IMR-90 (cell line): ENCODE measurements around the gene GALNT3. TPM values are rescaled to one million over a fixed set of nuclear protein-coding genes. Genes with fewer than 3 reads are reported as not detected.

Experiments
- ATAC-seq: fragments of 200-7000 bp; cut with Tn5 transposase; 2 replicates; pipeline ENCODE4 v1.9.1; 2020; ENCODE audit warnings: low read depth, mild to moderate bottlenecking, moderate library complexity
- BruUV-seq: library from RNA; stranded (reverse); fragments of 400-500 nt; replicated peaks from 2 replicates; lab custom pipeline; 2021; lab: Mats Ljungman, UMichigan
- CTCF ChIA-PET: fragments of 300-600 bp; formaldehyde crosslinking; extraction: SDS; loops from one replicate; lab custom pipeline; 2021; ENCODE audit warnings: antibody characterized with exemption; lab: Yijun Ruan, JAX
- POLR2A ChIA-PET: fragments of 300-600 bp; sonication (Branson Sonifier 250); formaldehyde crosslinking; loops from one replicate; lab custom pipeline; 2022; ENCODE audit warnings: antibody characterized with exemption; ENCODE audit not compliant: unreplicated experiment; lab: Charles Lee
- DNase-seq: peaks from one replicate; pipeline ENCODE4 v3.0.0; 2013
- H2AFZ ChIP-seq: replicated peaks from 2 replicates; pipeline ENCODE3; 2013; ENCODE audit warnings: low read length, mild to moderate bottlenecking; ENCODE audit not compliant: poor library complexity
- H2AK5ac ChIP-seq: 2 replicates; pipeline ENCODE4 v1.6.1; 2013; ENCODE audit warnings: low read depth, low read length, inconsistent platforms
- H2AK9ac ChIP-seq: replicated peaks from 2 replicates; pipeline ENCODE3; 2013; ENCODE audit warnings: mild to moderate bottlenecking, low read depth, low read length, moderate library complexity; ENCODE audit not compliant: poor library complexity
- H2BK120ac ChIP-seq: 2 replicates; pipeline ENCODE4 v1.6.1; 2013; ENCODE audit warnings: low read depth, low read length, inconsistent platforms
- H2BK15ac ChIP-seq: 3 replicates; pipeline ENCODE4 v1.6.1; 2013; ENCODE audit warnings: low read depth, low read length, inconsistent platforms
- H2BK20ac ChIP-seq: 2 replicates; pipeline ENCODE4 v1.6.1; 2013; ENCODE audit warnings: low read depth, mild to moderate bottlenecking, inconsistent platforms, low read length, moderate library complexity
- H2BK5ac ChIP-seq: 2 replicates; pipeline ENCODE4 v1.6.1; 2013; ENCODE audit warnings: mild to moderate bottlenecking, low read depth, low read length, inconsistent platforms; ENCODE audit not compliant: poor library complexity, severe bottlenecking
- H3K14ac ChIP-seq: replicated peaks from 2 replicates; pipeline ENCODE4 v1.6.1; 2013; ENCODE audit warnings: low read depth, low read length, inconsistent platforms
- H3K18ac ChIP-seq: 2 replicates; pipeline ENCODE4 v1.6.1; 2013; ENCODE audit warnings: low read depth, low read length, control low read depth
- H3K23ac ChIP-seq: 2 replicates; pipeline ENCODE4 v1.6.1; 2013; ENCODE audit warnings: low read depth, low read length, inconsistent platforms
- H3K27ac ChIP-seq: 2 replicates; pipeline ENCODE4 v1.5.1; 2013; ENCODE audit warnings: mild to moderate bottlenecking, control low read depth, low read length; ENCODE audit not compliant: insufficient read depth
- H3K27me3 ChIP-seq: 2 replicates; pipeline ENCODE4 v1.6.1; 2013; ENCODE audit warnings: low read length; ENCODE audit not compliant: control insufficient read depth, insufficient read depth
- H3K36me3 ChIP-seq: 2 replicates; pipeline ENCODE4 v1.6.1; 2013; ENCODE audit warnings: low read length, mixed read lengths; ENCODE audit not compliant: control insufficient read depth, insufficient read depth
- H3K4ac ChIP-seq: 2 replicates; pipeline ENCODE4 v1.6.1; 2013; ENCODE audit warnings: low read depth, low read length, inconsistent platforms
- H3K4me1 ChIP-seq: 2 replicates; pipeline ENCODE4 v1.6.1; 2013; ENCODE audit warnings: low read length, mixed read lengths; ENCODE audit not compliant: control insufficient read depth, insufficient read depth
- H3K4me2 ChIP-seq: 2 replicates; pipeline ENCODE4 v1.6.1; 2013; ENCODE audit warnings: low read depth, mild to moderate bottlenecking, control low read depth, low read length, moderate library complexity
- H3K4me3 ChIP-seq: 2 replicates; pipeline ENCODE4 v1.5.1; 2013; ENCODE audit warnings: low read depth, mild to moderate bottlenecking, control low read depth, low read length, moderate library complexity; ENCODE audit not compliant: insufficient read depth
- H3K56ac ChIP-seq: 2 replicates; pipeline ENCODE4 v1.6.1; 2013; ENCODE audit warnings: low read length, inconsistent platforms; ENCODE audit not compliant: insufficient read depth; ENCODE audit errors: extremely low read depth
- H3K79me1 ChIP-seq, 2 experiments: 2 replicates each; pipeline ENCODE4 v1.6.1; 2013; ENCODE audit warnings: low read length in 2 of 2, inconsistent platforms in 1 of 2, low read depth in 1 of 2
- H3K9ac ChIP-seq: 2 replicates; pipeline ENCODE4 v1.6.1; 2013; ENCODE audit warnings: low read depth, low read length, control low read depth
- H3K9me1 ChIP-seq: 2 replicates; pipeline ENCODE4 v1.6.1; 2013; ENCODE audit warnings: low read length, inconsistent platforms; ENCODE audit not compliant: insufficient read depth
- H3K9me3 ChIP-seq: 2 replicates; pipeline ENCODE4 v1.6.1; 2013; ENCODE audit warnings: low read length; ENCODE audit not compliant: control insufficient read depth, insufficient read depth
- H4K20me1 ChIP-seq: 2 replicates; pipeline ENCODE4 v1.6.1; 2013; ENCODE audit warnings: low read length, inconsistent platforms; ENCODE audit not compliant: insufficient read depth
- H4K5ac ChIP-seq: 2 replicates; pipeline ENCODE4 v1.6.1; 2013; ENCODE audit warnings: mild to moderate bottlenecking, low read depth, low read length, control low read depth
- H4K8ac ChIP-seq, 2 experiments: 2 replicates each; pipeline ENCODE4 v1.6.1; 2013; ENCODE audit warnings: low read depth in 2 of 2, low read length in 2 of 2, control low read depth in 1 of 2, inconsistent platforms in 1 of 2
- H4K91ac ChIP-seq: 2 replicates; pipeline ENCODE4 v1.6.1; 2013; ENCODE audit warnings: low read depth, low read length, inconsistent platforms; ENCODE audit not compliant: insufficient read depth
- BHLHE40 ChIP-seq: fragments of 150-350 bp; IDR thresholded peaks from 2 replicates; pipeline ENCODE4 v1.6.1; 2016; ENCODE audit warnings: mild to moderate bottlenecking, low read depth, low read length
- CEBPB ChIP-seq: IDR thresholded peaks from 2 replicates; pipeline ENCODE4 v1.6.1; 2012; ENCODE audit warnings: low read depth, low read length, improper control_type of control experiment
- CHD1 ChIP-seq: IDR thresholded peaks from 2 replicates; pipeline ENCODE4 v1.6.1; 2012; ENCODE audit warnings: low read depth, low read length, improper control_type of control experiment
- CTCF ChIP-seq: conservative IDR thresholded peaks from 2 replicates; pipeline ENCODE4 v1.5.1; 2012; ENCODE audit warnings: mild to moderate bottlenecking, low read depth, low read length, improper control_type of control experiment
- FOS ChIP-seq: fragments of 150-350 bp; IDR thresholded peaks from 2 replicates; pipeline ENCODE4 v1.6.1; 2016; ENCODE audit warnings: low read depth, low read length
- MAFK ChIP-seq: IDR thresholded peaks from 2 replicates; pipeline ENCODE4 v1.6.1; 2012; ENCODE audit warnings: low read depth, low read length, improper control_type of control experiment
- MAZ ChIP-seq: IDR thresholded peaks from 2 replicates; pipeline ENCODE4 v1.6.1; 2012; ENCODE audit warnings: low read depth, mild to moderate bottlenecking, low read length, improper control_type of control experiment, moderate library complexity, borderline replicate concordance
- MXI1 ChIP-seq: IDR thresholded peaks from 2 replicates; pipeline ENCODE4 v1.6.1; 2012; ENCODE audit warnings: low read depth, mild to moderate bottlenecking, low read length, moderate library complexity, borderline replicate concordance
- NFE2L2 ChIP-seq: fragments of 150-350 bp; IDR thresholded peaks from 2 replicates; pipeline ENCODE4 v1.6.1; 2016; ENCODE audit warnings: low read depth, mild to moderate bottlenecking, low read length
- POLR2A ChIP-seq: IDR thresholded peaks from 2 replicates; pipeline ENCODE4 v1.6.1; 2012; ENCODE audit warnings: mild to moderate bottlenecking, low read depth, low read length
- RAD21 ChIP-seq: IDR thresholded peaks from 2 replicates; pipeline ENCODE4 v1.6.1; 2012; ENCODE audit warnings: low read length, improper control_type of control experiment
- RCOR1 ChIP-seq: IDR thresholded peaks from 2 replicates; pipeline ENCODE4 v1.6.1; 2012; ENCODE audit warnings: mild to moderate bottlenecking, low read length, improper control_type of control experiment; ENCODE audit not compliant: insufficient replicate concordance
- RFX5 ChIP-seq: IDR thresholded peaks from 2 replicates; pipeline ENCODE4 v1.8.0; 2012; ENCODE audit warnings: low read depth, mild to moderate bottlenecking, low read length, moderate library complexity
- SMC3 ChIP-seq: fragments of 150-350 bp; IDR thresholded peaks from 2 replicates; pipeline ENCODE4 v1.6.1; 2016; ENCODE audit warnings: low read depth, mild to moderate bottlenecking, antibody characterized with exemption, low read length, moderate library complexity
- WGBS, 2 experiments: methylation state at CpG; one replicate each; pipeline versions ENCODE4 v1.1.5 to v1.1.7; 2013; ENCODE audit warnings: missing lambda C conversion rate in 2 of 2; ENCODE audit not compliant: insufficient read length in 1 of 2; ENCODE audit errors: extremely low coverage in 2 of 2; 5-methylcytosine and 5-hydroxymethylcytosine counted together
- dilution Hi-C: fragments of 300-500 bp; cut with HindIII; formaldehyde crosslinking; loops from one replicate; pipeline ENCODE4 v1.14.3; 2018; ENCODE audit warnings: low sequenced_read_pairs; ENCODE audit not compliant: unreplicated experiment
- in situ Hi-C: fragments of 300-500 bp; cut with MboI; formaldehyde crosslinking; loops from 3 replicates; pipeline ENCODE4 v1.14.3; 2019; ENCODE audit warnings: low sequenced_read_pairs, inconsistent platforms, mixed read lengths
- intact Hi-C: fragments of 100-400 bp; cut with micrococcal nuclease; formaldehyde crosslinking; loops from 2 replicates; pipeline ENCODE4 v1.10.0; 2022
- polyA plus RNA-seq, 3 experiments: library from polyadenylated mRNA; depleted of rRNA; stranded (reverse); fragments of >200 nt; gene quantifications; 2 replicates each; pipeline ENCODE4 v1.2.3, GENCODE V29; 2012; ENCODE audit warnings: low replicate concordance in 1 of 3
- total RNA-seq: library from RNA; depleted of rRNA; stranded (reverse); fragments of >200 nt; gene quantifications from 2 replicates; pipeline ENCODE4 v1.2.3, GENCODE V29; 2012
- TF ChIP-seq, protein P1 (sequence below): fragments of 150-350 bp; IDR thresholded peaks from 2 replicates; pipeline ENCODE4 v1.6.1; 2016; ENCODE audit warnings: low read depth, mild to moderate bottlenecking, low read length, moderate library complexity, borderline replicate concordance
- TF ChIP-seq, protein P2 (sequence below): fragments of 150-350 bp; IDR thresholded peaks from 2 replicates; pipeline ENCODE4 v1.6.1; 2017; ENCODE audit warnings: mild to moderate bottlenecking, antibody characterized with exemption, low read length, low read depth

GALNT3 gene
- total and polyA plus RNA-seq, 2 of the 4 experiments (the other 2 are of a cell fraction), result 1.1 to 2.0 TPM

GRCh38 chr2:165818920-165819319, 24.9 kb upstream of the GALNT3 start:
- ATAC-seq (no peak), DNase-seq (no peak)
- no CpG with 5 or more reads among the region's 1 CpG for WGBS, 2 experiments
- H4K8ac ChIP-seq, result no peak overlapping the region
- H2AK5ac ChIP-seq, result no peak overlapping the region
- CTCF ChIA-PET, result no interaction called here
- no peak overlapping the region for H3K56ac ChIP-seq
- no peak overlapping the region for H4K5ac ChIP-seq
- dilution Hi-C loops, result no loop called here
- H2BK15ac ChIP-seq, result no peak overlapping the region
- H3K27ac ChIP-seq, result no peak overlapping the region
- no peaks in the 10 kb centered on the region for H3K9me3 ChIP-seq
- H2BK120ac ChIP-seq, result no peak overlapping the region
- H3K79me1 ChIP-seq, result no peaks in the 10 kb centered on the region
- H3K27me3 ChIP-seq, result no peaks in the 10 kb centered on the region
- no peak overlapping the region for H3K14ac ChIP-seq
- no peak overlapping the region for H3K23ac ChIP-seq
- H2BK5ac ChIP-seq, result no peak overlapping the region
- no peaks in the 10 kb centered on the region for H3K9me1 ChIP-seq
- POLR2A ChIA-PET, result no interaction called here
- no peak overlapping the region for H2AFZ ChIP-seq
- H3K36me3 ChIP-seq, result no peaks in the 10 kb centered on the region
- in situ Hi-C loops, result no loop called here
- no peak overlapping the region for H3K4me2 ChIP-seq
- BruUV-seq, result no TSS peak
- intact Hi-C loops, result no loop called here
- no peak overlapping the region for H3K18ac ChIP-seq
- H2AK9ac ChIP-seq, result no peak overlapping the region
- H3K4me1 ChIP-seq, result no peaks in the 10 kb centered on the region
- H2BK20ac ChIP-seq, result no peak overlapping the region
- H4K20me1 ChIP-seq, result no peaks in the 10 kb centered on the region
- H3K4me3 ChIP-seq, result no peak overlapping the region
- TF ChIP-seq MAFK, result no peak
- TF ChIP-seq RCOR1, result no peak
- TF ChIP-seq FOS, result no peak
- TF ChIP-seq MAZ, result no peak
- TF ChIP-seq CEBPB, result no peak
- no peak for TF ChIP-seq SMC3
- no peak for TF ChIP-seq POLR2A
- TF ChIP-seq CTCF, result no peak
- TF ChIP-seq BHLHE40, result no peak
- no peak for TF ChIP-seq NFE2L2
- TF ChIP-seq, protein P1, sequence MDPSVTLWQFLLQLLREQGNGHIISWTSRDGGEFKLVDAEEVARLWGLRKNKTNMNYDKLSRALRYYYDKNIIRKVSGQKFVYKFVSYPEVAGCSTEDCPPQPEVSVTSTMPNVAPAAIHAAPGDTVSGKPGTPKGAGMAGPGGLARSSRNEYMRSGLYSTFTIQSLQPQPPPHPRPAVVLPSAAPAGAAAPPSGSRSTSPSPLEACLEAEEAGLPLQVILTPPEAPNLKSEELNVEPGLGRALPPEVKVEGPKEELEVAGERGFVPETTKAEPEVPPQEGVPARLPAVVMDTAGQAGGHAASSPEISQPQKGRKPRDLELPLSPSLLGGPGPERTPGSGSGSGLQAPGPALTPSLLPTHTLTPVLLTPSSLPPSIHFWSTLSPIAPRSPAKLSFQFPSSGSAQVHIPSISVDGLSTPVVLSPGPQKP, result no peak
- TF ChIP-seq RAD21, result no peak
- TF ChIP-seq CHD1, result no peak
- no peak for TF ChIP-seq RFX5
- TF ChIP-seq, protein P2, sequence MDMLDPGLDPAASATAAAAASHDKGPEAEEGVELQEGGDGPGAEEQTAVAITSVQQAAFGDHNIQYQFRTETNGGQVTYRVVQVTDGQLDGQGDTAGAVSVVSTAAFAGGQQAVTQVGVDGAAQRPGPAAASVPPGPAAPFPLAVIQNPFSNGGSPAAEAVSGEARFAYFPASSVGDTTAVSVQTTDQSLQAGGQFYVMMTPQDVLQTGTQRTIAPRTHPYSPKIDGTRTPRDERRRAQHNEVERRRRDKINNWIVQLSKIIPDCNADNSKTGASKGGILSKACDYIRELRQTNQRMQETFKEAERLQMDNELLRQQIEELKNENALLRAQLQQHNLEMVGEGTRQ, result no peak
- TF ChIP-seq MXI1, result no peak
- H3K9ac ChIP-seq, result no peak overlapping the region
- H4K91ac ChIP-seq, result no peak overlapping the region
- H3K4ac ChIP-seq, result no peak overlapping the region
